HG03432 (cell line): ENCODE data around the gene TNRC6C.
"Not testable (repeated sequence)": the region's sequence is repeated elsewhere in the genome, so short reads cannot be mapped to it uniquely, and the experiment has no call there.

Experiments
- ATAC-seq: cut with Tn5 transposase; IDR thresholded peaks from one replicate; pipeline ENCODE4 v1.9.1; 2021; ENCODE audit warnings: mild to moderate bottlenecking, moderate library complexity; ENCODE audit not compliant: unreplicated experiment

The TNRC6C gene

GRCh38 chr17:78041386-78042179 is 83.1 kb downstream of the TNRC6C start:
- no peak for ATAC-seq

GRCh38 chr17:78042542-78042941 is 84.0 kb downstream of the TNRC6C start:
- no peak for ATAC-seq

- no peak for ATAC-seq
Measured at GRCh38 chr17:78043031-78043430, 84.5 kb downstream of the TNRC6C start.

DNA sequence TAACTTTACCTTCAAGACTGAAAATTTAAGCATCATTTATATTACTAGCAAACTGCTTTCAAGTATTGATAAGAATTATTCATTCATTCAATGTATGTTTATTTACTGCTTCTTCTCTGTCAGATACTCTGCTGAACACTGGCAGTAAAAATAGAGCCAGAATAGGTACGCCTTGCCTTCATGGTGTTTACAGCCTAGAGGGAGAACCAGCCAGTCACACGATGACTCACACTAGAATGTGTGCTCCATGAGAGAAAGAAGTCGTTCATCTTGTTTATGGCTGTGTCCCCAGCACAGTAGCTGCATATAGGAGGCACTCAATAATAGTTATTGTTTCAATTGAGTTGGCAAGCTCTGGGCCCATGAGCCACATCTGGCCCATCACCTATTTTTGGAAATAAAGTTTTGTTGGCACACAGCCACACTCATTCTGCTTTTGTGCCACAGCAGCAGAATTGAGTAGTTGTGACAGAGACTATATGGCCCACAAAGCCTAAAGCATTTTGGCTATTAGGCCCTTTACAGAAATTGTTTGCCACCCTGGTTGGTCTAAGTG is 85.9 kb downstream of the TNRC6C start:
- no peak for ATAC-seq

GRCh38 chr17:78045316-78045715 is 86.8 kb downstream of the TNRC6C start:
- no peak for ATAC-seq

- no peak for ATAC-seq
Measured at GRCh38 chr17:78046923-78047322, 88.4 kb downstream of the TNRC6C start.

DNA sequence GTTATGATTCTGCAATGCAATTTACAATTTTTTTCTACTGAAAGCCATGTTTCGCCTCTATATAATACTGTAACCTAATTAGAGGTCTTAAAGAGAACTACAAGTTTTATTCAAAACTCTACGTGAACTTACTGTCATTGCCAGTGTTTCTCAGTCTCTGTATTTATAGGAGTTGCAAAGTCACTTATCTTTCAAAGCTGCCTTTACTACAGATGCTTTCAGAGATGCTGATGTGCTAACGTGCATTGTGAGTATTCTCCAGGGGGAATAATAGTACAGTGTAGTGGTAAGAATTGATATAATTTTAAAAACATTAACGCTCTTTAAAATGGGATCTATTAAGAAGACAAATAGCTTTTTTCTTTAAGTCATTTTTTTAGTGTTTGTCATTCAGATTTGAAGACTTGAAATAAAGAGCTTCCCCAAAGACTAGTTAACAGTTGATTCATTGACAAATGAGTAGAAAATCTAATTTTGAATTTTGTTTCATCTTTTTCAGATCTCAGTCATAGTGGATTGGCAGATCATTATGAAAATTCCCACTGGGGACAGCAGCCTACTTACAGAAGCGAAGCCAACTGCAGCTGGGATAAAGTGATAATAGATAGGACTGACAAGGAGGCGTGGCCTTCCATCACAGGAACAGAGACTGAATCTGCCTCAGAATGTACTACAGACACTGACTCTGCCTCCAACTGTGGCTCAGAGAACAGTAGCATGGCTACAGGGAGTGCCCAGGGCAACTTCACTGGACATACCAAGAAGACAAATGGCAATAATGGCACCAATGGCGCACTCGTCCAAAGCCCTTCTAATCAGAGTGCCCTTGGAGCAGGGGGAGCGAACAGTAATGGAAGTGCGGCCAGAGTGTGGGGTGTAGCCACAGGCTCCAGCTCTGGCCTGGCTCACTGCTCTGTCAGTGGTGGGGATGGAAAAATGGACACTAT is 90.1 kb downstream of the TNRC6C start:
- ATAC-seq: no peak

GRCh38 chr17:78049609-78050008 is 91.1 kb downstream of the TNRC6C start:
- no peak for ATAC-seq

- no peak for ATAC-seq
Measured at GRCh38 chr17:78051186-78051972, 92.9 kb downstream of the TNRC6C start.

DNA sequence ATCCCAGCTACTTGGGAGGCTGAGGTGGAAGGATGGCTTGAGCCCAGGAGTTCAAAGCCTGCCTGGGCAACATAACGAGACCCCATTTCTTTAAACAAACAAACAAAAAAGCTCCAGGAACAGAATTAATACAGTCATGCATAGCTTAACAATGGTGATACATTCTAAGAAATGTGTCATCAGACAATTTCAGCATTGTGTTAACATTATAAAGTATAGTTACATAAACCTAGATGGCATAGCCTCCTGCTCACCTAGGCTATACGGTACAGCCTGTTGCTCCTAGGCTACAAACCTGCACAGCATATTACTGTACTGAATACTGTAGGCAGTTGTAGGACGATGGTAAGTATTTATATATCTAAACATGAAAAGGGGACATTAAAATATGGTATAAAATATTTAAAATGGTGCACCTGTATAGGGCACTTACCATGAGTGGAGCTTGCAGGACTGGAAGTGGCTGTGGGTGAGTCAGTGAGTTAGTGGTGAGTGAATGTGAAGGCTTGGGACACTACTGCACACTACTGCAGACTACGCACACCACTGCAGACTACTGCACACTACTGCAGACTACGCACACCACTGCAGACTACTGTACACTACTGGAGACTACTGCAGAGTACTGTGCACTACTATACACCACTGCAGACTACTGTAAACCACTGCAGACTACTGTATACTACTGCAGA is 95.4 kb downstream of the TNRC6C start:
- ATAC-seq: no peak

DNA sequence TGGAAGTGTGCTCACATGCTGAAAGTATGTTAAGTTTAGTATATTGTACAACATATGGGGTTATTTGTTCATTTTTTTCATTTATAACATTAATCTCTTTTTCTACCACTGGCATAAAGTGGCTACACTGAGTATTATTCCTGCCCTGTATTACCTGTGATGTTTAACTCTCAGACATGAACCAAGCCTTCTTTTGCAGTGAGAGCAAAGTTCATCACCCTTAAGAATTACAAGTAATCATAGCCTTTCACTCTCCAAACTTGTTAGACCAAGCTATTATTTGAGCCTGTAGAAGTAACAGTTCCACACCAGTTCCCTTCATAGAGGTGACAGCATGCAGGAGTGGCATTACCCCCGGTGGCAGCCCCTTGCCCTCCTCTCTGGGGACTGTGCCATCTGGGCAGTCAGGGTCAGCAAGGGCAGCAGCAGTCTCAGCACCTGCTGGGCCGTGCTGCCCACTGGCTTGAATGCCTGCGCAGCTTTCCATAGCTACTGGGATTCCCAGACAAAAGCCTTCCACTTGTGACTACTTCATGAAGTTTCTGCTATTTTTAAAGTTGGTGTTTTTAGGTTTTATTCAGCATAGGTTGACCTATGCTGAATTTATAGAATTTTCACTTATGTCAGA is 98.7 kb downstream of the TNRC6C start:
- ATAC-seq: no peak

DNA sequence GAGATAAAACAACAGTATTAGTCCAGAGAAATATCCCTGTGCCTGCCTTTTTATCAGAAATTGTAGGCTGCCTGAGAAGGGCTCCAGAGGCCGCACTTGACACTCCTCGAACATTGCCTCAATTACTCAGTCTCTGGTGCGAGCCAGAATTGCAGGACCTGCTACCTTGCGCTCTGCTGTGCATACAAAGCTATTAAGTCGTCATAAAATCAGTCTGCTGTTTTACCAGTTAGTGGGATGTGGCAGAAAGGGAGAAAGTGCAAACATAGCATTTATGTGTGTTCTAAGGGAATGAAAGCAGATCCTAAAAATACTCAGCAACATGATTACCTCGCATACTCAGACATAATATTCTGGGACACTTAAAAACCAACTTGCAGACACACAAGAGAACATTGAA is 99.5 kb downstream of the TNRC6C start:
- no peak for ATAC-seq

DNA sequence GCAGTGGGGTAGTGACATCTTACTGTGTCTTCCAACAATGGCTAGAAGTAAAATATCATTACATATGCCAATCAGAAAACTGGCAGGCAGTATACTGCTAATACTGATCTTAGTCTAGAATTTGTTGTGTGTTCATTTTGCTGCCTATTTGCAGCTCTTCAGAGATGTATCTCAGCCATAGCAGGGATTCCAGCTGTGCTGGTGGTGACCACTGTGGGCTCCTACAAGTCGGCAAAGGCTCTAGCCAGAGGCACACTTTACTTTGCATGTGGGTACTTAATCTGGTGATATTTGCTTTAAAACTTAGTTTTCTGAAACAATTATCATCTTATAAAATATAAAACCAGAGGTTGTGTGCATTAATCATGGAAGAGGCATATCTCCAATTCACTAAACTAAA is 100.1 kb downstream of the TNRC6C start:
- no peak for ATAC-seq

- ATAC-seq: no peak
Measured at GRCh38 chr17:78062596-78062995, 104.1 kb downstream of the TNRC6C start.

DNA sequence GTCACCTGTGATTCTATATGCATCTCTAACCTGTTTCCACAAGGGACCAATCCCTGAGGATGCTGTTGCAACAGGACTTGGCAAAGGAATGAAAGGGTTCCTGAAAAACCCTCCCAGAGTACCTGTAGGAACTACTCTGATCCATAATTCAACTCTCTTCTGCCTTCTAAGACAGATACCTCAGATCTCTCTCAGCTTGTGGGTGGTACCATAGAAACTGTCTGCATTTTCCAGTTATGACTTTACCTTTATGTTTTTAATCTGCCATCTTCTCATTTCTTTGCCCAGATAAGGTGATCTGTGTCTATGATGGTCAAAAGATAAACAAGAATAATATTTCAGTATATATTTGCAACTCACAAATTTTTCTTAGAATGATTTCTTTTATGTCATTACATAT is 105.0 kb downstream of the TNRC6C start:
- no peak for ATAC-seq

GRCh38 chr17:78064708-78065107 is 106.2 kb downstream of the TNRC6C start:
- ATAC-seq: no peak

GRCh38 chr17:78066976-78067375 is 108.5 kb downstream of the TNRC6C start:
- ATAC-seq: not testable (repeated sequence)

DNA sequence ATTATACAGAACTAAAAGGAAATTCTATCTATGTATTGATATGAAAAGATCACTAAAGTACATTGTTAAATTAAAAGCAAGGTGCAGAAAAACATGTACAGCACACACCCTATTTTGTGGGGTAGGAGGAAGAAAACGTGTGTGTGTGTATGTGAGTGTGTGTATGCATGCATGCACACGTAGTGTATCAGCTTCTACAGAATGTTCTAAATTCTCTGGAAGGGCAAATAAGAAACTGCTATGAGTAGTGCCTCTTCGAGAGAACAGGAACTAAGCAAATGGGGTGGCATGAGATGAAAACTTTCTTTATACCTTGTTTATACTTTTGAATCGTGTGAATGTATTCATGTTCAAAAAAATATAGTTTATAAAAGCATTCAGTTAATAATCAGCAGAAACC is 111.2 kb downstream of the TNRC6C start:
- ATAC-seq: no peak

GRCh38 chr17:78072961-78073360 is 114.5 kb downstream of the TNRC6C start:
- ATAC-seq: no peak

GRCh38 chr17:78075011-78075410 is 116.5 kb downstream of the TNRC6C start:
- ATAC-seq: no peak
